GM18526 (cell line): ENCODE results near the gene EEF1A2.

Source experiments
- POLR2A ChIP-seq: IDR thresholded peaks from 3 replicates; pipeline ENCODE4 v1.6.1; 2011; ENCODE audit not compliant: insufficient read length; ENCODE audit errors: extremely low read depth

Gene EEF1A2

GRCh38 chr20:63449796-63450730 is 48.8 kb downstream of the EEF1A2 start:
- no peak for TF ChIP-seq POLR2A

GRCh38 chr20:63449025-63449424 is 49.9 kb downstream of the EEF1A2 start:
- TF ChIP-seq POLR2A: no peak

GRCh38 chr20:63448031-63448430 is 50.9 kb downstream of the EEF1A2 start:
- TF ChIP-seq POLR2A: no peak

DNA sequence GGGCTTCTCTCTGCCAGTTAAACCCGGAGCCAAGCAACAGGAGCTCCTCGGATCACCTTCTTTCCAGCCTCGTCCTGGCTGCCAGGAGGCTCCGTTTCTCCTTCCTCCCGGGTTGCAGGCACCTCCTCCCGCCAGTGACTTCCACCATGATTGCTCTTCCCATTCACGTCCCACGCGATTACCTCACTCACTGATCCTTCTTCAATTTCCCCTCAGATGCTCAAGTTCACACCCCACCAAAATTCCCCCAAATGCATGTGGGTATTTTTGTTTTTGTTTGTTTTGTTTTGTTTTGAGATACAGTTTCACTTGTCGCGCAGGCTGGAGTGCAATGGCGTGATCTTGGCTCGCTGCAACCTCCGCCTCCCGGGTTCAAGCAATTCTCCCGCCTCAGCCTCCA is 51.6 kb downstream of the EEF1A2 start:
- TF ChIP-seq POLR2A: no peak

DNA sequence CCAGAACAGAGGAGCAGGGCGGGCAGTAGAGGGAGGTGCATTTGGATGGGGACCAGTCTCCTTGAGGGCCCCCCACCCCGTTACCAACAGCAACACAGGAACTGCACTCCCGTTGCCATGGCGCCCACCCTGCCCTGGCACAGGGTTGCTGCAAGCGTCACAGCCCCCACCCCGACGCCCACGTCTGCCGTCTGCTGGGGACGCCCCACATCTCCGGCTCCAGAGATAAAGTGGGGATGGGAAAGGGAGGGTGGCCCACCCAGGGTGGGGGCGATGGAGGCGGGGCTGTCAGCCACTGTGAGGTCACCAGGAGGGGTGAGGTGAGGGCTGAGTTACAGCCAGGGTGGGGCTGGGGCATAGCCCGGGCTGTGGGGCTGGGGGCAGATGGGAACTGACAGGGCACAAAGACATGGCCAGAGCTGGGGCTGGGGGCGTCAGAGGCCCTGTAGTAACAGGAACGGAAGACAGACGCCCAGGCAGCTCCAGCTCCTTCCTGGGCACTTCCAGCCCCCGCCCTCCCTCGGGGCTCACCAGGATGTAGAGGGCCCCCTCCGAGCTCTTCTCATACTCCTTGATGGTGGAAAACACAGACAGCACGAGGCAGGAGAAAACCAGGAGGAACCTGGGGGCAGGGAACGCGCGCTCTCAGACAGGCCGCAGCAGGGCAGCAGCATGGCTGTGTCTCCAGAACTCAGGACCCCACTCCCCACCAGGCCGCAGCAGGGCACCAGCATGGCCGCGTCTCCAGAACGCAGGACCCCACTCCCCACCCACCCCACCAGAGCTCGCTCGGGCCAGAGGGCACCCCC is 52.5 kb downstream of the EEF1A2 start:
- no peak for TF ChIP-seq POLR2A

GRCh38 chr20:63445075-63445734 is 53.7 kb downstream of the EEF1A2 start:
- no peak for TF ChIP-seq POLR2A

GRCh38 chr20:63444548-63444947 is 54.3 kb downstream of the EEF1A2 start:
- TF ChIP-seq POLR2A: no peak

- TF ChIP-seq POLR2A: no peak
These were observed 55.1 kb downstream of the EEF1A2 start for GRCh38 chr20:63443606-63444395.

DNA sequence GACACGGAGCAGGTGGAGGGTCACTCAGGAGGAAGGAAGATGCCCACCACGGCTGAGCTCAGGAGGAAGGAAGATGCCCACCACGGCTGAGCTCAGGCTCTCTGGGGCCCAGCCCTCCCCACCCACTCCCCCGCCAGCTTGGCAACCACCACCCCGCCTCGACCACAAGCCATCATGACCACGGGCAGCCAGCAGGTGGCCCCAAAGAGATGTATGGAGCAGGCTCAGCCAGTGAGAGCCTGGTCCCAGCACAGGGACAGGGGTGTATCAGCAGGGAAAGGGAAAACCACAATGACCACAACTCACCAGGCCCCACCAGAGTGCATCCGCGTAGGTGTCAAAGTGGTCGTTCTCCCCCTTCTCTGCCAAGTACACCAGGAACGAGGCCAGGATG is 56.8 kb downstream of the EEF1A2 start:
- no peak for TF ChIP-seq POLR2A

- TF ChIP-seq POLR2A: no peak
These were observed 57.5 kb downstream of the EEF1A2 start for GRCh38 chr20:63441136-63442099.

DNA sequence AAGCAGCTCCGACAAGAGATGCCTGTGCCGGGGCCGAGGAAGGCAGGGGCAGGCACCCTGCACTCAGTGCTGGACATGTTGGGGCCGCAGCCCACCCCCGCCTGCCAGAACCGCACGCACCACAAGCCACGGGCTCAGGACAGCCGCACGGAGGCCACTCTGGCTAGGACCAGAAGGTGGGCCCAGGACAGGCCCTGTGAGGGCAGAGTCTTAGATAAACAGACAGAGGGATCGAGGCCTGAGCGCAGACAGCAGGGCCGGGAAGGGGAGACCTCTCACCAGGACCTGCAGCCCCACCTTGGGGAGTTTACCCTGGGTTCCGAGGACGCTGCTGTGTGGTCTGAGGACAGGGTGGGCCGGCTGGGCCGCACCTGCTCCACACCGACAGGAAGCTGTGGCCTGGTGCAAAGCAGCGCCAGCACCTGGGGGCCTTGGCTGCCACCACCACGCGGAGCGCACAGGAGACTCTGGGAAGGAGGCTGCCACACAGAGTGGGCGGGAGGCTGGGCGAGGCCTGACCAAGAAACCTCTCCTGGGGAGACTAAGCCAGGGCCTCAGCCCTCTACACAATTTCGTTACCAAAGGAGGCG is 58.4 kb downstream of the EEF1A2 start:
- no peak for TF ChIP-seq POLR2A

GRCh38 chr20:63439866-63440265 is 59.0 kb downstream of the EEF1A2 start:
- TF ChIP-seq POLR2A: no peak

DNA sequence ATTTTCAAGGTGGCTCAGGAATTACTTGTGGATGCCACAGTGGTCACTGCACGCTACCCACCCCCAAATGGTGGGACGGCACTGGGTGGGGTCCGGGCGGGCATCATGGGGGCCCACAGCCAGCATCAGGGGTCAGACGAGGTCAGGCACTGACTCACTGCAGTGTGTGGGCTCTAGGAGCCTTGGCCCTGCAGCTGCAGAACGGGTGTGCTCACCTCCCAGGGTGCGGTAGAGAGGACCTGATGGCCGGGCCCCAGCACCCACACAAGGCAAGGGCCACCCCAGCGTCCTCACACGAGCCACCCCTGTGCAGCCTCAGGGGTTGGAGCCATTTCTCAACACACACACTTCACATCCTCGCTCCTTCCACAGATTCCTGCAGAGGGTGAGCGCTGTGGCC is 60.8 kb downstream of the EEF1A2 start:
- TF ChIP-seq POLR2A: no peak
